ENCODE measurements around the gene EXOSC5. TPM values are rescaled to one million over a fixed set of nuclear protein-coding genes. Genes with fewer than 3 reads are reported as not detected.
A peak's percentile ranks its signal among the peaks of the same experiment; 100 is the strongest.

The EXOSC5 gene
- total RNA-seq, 1 donor from 2014 or later: 15.4 TPM

- Mint-ChIP-seq H3K36me3 (ENCODE audit: insufficient read depth) (peaks cover 3% of the 10 kb centered on the region), H3K9me3 (ENCODE audit: low read depth) (no peaks in the 10 kb centered on the region), H3K27me3 (no peaks in the 10 kb centered on the region), H3K27ac (peak overlapping the region; percentile 37), H3K4me1 (ENCODE audit: low read depth) (peaks cover 10% of the 10 kb centered on the region), H3K4me3 (ENCODE audit: low read depth) (peak overlapping the region; percentile 59)
- TF ChIP-seq CTCF (IDR thresholded peaks at IDR 0.05; ENCODE audit: unreplicated experiment): no peak
- DNase-seq (ENCODE audit: low spot score, unreplicated experiment): no peak
Measured at GRCh38 chr19:41427647-41428480, 30.7 kb upstream of the EXOSC5 start.

GRCh38 chr19:41426952-41427646 lies 29.9 kb upstream of the EXOSC5 start, which contains the start of gene B3GNT8:
B3GNT8 (minus strand) TSS chr19:41427374; CDS start chr19:41426778, 596 bp downstream.
- peak; percentile 70 for DNase-seq (ENCODE audit: low spot score, unreplicated experiment)
- Mint-ChIP-seq H3K27ac (peak within 1 kb of the TSS; percentile 97), H3K27me3 (no peaks in the 10 kb centered on the region), H3K4me1 (ENCODE audit: low read depth) (peaks cover 10% of the 10 kb centered on the region), H3K36me3 (ENCODE audit: insufficient read depth) (peaks cover 4% of the 10 kb centered on the region), H3K4me3 (ENCODE audit: low read depth) (peak within 1 kb of the TSS; percentile 85), H3K9me3 (ENCODE audit: low read depth) (no peaks in the 10 kb centered on the region)
- TF ChIP-seq CTCF (IDR thresholded peaks at IDR 0.05; ENCODE audit: unreplicated experiment): no peak

- Mint-ChIP-seq H3K4me1 (ENCODE audit: low read depth) (peaks cover 10% of the 10 kb centered on the region), H3K4me3 (ENCODE audit: low read depth) (peak overlapping the region; percentile 85), H3K27me3 (no peaks in the 10 kb centered on the region), H3K36me3 (ENCODE audit: insufficient read depth) (peaks cover 5% of the 10 kb centered on the region), H3K9me3 (ENCODE audit: low read depth) (no peaks in the 10 kb centered on the region), H3K27ac (no peak overlapping the region)
- no peak for DNase-seq (ENCODE audit: low spot score, unreplicated experiment)
- TF ChIP-seq CTCF (IDR thresholded peaks at IDR 0.05; ENCODE audit: unreplicated experiment): no peak
Measured at GRCh38 chr19:41426116-41426841, 29.1 kb upstream of the EXOSC5 start.

- Mint-ChIP-seq H3K27ac (no peak overlapping the region), H3K4me3 (ENCODE audit: low read depth) (peak overlapping the region; percentile 40), H3K27me3 (no peaks in the 10 kb centered on the region), H3K36me3 (ENCODE audit: insufficient read depth) (peaks cover 5% of the 10 kb centered on the region), H3K4me1 (ENCODE audit: low read depth) (peaks cover 10% of the 10 kb centered on the region), H3K9me3 (ENCODE audit: low read depth) (no peaks in the 10 kb centered on the region)
- TF ChIP-seq CTCF (IDR thresholded peaks at IDR 0.05; ENCODE audit: unreplicated experiment): no peak
- no peak for DNase-seq (ENCODE audit: low spot score, unreplicated experiment)
Measured at GRCh38 chr19:41425174-41426115, 28.3 kb upstream of the EXOSC5 start.

Data from progenitor cell of endocrine pancreas (in vitro differentiated cells).